ENCODE measurements around the gene PPP2R2C.

DNA sequence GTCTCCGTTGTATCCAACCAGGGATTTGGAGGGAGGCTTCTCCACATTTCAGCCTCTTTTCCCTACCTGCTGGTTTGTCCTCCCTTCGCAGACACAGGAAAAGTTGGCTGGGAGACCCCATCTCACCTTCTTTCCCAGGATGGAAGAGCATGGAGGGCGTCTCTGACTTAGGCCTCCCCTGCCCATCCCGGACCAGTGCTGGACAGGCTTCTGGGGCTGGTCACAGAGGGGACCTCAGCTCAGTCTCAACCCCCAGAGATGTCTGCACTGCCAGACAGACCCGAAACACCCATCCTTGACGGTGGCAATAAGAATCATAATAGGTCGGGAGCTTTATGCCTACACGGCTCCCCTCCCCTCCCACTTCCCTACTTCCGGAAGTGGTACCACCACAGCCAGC is 201.2 kb downstream of the PPP2R2C start:
- TF ChIP-seq POLR2AphosphoS5 (IDR thresholded peaks at IDR 0.05; ENCODE audit: low read depth), result no peak
- TF ChIP-seq, protein P1, sequence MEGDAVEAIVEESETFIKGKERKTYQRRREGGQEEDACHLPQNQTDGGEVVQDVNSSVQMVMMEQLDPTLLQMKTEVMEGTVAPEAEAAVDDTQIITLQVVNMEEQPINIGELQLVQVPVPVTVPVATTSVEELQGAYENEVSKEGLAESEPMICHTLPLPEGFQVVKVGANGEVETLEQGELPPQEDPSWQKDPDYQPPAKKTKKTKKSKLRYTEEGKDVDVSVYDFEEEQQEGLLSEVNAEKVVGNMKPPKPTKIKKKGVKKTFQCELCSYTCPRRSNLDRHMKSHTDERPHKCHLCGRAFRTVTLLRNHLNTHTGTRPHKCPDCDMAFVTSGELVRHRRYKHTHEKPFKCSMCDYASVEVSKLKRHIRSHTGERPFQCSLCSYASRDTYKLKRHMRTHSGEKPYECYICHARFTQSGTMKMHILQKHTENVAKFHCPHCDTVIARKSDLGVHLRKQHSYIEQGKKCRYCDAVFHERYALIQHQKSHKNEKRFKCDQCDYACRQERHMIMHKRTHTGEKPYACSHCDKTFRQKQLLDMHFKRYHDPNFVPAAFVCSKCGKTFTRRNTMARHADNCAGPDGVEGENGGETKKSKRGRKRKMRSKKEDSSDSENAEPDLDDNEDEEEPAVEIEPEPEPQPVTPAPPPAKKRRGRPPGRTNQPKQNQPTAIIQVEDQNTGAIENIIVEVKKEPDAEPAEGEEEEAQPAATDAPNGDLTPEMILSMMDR (IDR thresholded peaks at IDR 0.05; ENCODE audit: insufficient read depth, low read length), result no peak
- no peak for TF ChIP-seq GABPA (IDR thresholded peaks at IDR 0.05; ENCODE audit: low read depth)
- TF ChIP-seq, protein P2, sequence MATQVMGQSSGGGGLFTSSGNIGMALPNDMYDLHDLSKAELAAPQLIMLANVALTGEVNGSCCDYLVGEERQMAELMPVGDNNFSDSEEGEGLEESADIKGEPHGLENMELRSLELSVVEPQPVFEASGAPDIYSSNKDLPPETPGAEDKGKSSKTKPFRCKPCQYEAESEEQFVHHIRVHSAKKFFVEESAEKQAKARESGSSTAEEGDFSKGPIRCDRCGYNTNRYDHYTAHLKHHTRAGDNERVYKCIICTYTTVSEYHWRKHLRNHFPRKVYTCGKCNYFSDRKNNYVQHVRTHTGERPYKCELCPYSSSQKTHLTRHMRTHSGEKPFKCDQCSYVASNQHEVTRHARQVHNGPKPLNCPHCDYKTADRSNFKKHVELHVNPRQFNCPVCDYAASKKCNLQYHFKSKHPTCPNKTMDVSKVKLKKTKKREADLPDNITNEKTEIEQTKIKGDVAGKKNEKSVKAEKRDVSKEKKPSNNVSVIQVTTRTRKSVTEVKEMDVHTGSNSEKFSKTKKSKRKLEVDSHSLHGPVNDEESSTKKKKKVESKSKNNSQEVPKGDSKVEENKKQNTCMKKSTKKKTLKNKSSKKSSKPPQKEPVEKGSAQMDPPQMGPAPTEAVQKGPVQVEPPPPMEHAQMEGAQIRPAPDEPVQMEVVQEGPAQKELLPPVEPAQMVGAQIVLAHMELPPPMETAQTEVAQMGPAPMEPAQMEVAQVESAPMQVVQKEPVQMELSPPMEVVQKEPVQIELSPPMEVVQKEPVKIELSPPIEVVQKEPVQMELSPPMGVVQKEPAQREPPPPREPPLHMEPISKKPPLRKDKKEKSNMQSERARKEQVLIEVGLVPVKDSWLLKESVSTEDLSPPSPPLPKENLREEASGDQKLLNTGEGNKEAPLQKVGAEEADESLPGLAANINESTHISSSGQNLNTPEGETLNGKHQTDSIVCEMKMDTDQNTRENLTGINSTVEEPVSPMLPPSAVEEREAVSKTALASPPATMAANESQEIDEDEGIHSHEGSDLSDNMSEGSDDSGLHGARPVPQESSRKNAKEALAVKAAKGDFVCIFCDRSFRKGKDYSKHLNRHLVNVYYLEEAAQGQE (IDR thresholded peaks at IDR 0.05; ENCODE audit: insufficient replicate concordance, low read depth), result no peak
- TF ChIP-seq SPI1 (IDR thresholded peaks at IDR 0.05; ENCODE audit: borderline replicate concordance, low read depth), result no peak

Measured in HL-60 (cell line).